GM18507 (cell line): ENCODE results near the gene TRABD.

Experiments used
- DNase-seq: peaks from one replicate; pipeline ENCODE4 v3.0.0; 2011; ENCODE audit warnings: low read depth; ENCODE audit not compliant: insufficient read length; ENCODE audit errors: extremely low spot score
- FAIRE-seq: peaks from 2 replicates; lab custom pipeline; 2011; peaks lifted over from hg19 to GRCh38; lab: Jason Lieb, UNC

TRABD gene

GRCh38 chr22:50210378-50211139, 24.8 kb downstream of the TRABD start:
- no peak for FAIRE-seq
- no peak for DNase-seq

DNA sequence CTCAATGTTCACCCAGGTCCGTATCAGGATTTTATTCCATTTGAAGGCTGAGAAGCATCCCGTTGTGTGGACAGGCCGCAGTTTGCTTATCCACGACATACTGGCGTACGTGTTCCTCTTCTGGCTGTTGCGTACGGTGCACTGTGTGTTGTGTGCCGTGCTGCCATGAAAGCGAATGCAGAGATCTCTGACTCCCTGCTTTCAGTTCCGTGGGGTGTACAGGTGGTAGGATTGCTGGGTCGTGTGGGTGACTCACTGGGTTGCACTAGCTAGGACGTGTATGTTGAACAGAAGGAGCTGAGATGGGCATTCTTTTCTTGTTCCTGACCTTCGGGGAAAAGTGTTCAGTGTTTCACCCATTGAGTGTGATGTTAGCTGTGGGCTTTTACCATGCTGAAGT, 25.4 kb downstream of the TRABD start:
- no peak for FAIRE-seq

DNA sequence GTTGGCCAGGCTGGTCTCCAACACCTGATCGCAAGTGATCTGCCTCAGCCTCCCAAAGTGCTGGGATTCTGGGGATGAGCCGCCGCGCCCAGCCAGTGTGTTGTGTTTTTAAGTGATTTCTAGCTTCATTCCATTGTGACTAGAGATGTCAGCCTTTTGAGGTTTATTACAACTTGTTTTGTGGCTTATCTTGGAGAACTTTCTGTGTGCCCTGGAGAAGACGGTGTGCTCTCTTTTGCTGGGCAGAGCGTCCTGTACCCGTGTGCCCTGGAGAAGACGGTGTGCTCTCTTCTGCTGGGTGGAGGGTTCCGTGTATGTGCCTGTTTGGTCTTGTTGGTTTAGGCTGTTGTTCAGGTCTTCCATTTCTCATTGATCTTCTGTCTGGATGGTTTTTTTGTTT, 27.6 kb downstream of the TRABD start:
- FAIRE-seq, result no peak
- DNase-seq, result no peak

More for the DNA sequence above, 25.4 kb downstream of the TRABD start:
- DNase-seq, result no peak

- FAIRE-seq (no peak), DNase-seq (no peak)
Measured at GRCh38 chr22:50215297-50216054, 29.8 kb downstream of the TRABD start.

GRCh38 chr22:50216055-50216683, 30.5 kb downstream of the TRABD start:
- no peak for FAIRE-seq
- no peak for DNase-seq

DNA sequence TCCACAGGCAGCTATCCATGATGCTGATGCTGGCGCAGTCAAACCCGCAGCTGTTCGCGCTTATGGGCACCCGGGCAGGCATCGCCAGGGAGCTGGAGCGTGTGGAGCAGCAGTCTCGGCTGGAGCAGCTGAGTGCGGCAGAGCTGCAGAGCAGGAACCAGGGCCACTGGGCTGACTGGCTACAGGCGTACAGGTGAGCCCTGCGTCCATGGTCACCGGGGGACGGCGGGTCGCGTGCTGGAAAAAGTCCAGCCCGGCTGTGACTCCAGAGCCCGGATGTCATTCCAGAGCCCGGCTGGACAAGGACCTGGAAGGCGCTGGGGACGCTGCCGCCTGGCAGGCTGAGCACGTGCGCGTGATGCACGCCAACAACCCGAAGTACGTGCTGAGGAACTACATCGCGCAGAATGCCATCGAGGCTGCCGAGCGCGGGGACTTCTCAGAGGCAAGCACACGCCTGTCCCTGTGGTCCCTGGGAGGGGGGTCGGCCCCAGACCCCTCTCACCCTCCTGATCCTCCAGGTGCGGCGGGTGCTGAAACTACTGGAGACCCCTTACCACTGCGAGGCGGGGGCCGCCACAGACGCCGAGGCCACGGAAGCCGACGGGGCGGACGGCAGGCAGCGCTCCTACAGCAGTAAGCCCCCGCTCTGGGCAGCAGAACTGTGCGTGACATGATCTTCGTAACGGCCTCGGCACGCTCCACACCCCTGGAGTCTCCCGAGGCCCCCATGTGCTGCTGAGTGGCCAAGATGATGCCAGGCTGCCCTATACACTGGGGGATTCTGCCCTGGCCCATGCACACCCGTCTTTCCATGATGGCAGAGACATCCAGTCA, 31.2 kb downstream of the TRABD start:
- FAIRE-seq, result no peak
- no peak for DNase-seq

DNA sequence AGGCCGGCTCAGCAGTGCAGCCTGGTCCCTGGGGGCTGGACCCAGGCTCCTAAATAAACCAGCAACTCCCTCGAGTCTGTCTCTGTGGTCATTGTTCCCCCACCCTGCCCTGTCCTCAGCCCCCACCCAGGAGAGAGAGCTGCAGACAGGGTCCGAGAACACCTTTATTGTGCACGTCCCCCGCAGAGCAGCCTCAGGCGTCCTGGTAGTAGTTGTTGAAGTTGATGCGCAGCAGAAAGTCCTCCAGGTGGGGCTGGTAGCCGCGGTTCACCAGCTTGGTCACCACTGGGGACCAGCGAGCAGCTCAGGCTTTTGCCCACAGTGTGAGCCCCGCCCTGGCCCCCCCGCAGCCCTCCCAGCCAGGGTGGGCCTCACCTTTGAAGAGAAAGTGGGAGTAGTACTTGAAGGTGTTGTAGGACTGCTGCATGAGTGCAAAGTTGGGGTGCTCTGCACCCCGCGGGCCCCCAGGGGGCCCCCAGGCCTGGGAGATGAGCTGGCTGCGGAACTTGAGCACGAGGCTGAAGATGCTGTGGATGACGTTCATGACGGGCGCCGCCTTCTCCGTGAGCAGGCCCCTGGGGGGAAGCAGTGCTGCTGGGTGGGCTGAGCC, 31.9 kb downstream of the TRABD start:
- no peak for DNase-seq

DNA sequence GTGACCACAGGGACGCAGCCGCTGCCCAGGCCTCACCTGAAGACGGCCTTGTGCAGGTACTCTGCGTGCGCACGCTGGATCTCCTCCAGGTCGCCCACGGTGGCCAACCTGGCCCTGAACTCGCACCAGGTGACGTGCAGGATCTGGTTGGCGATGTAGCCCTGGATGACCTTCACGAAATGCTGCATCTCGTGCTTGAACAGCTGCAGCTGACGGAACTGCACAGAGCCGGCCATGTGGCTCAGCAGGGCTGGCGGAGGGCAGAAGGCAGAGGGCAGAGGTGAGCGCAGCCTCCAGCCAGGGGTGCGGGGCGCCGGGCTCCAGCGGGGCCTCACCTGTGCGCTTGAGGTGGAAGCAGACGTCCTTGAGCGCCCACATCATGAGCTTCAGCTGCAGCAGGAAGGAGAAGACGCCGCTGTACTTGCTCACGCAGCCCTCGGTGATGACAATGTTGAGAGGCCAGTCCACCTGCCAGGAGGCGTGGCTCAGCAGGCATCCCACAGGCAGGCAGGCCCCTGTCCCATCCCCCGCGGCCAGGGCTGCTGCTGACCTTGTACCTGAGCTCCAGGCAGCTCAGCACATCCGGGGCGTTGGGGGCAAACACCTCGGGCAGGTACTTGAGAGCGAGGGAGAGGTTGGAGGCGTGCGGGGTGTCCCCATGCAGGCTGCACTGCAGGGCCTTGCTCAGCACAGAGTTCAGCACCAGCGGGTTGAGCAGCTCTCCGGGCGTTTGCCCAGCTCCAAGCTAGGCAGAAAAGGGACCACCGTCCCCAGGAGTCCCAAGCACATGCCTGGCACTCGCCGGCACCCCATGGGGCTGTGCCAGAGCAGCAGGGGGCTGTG, 32.7 kb downstream of the TRABD start:
- FAIRE-seq, result no peak
- DNase-seq, result no peak

More for the DNA sequence above, 31.9 kb downstream of the TRABD start:
- no peak for FAIRE-seq

- DNase-seq (no peak), FAIRE-seq (no peak)
Measured at GRCh38 chr22:50218996-50219727, 33.4 kb downstream of the TRABD start.

DNA sequence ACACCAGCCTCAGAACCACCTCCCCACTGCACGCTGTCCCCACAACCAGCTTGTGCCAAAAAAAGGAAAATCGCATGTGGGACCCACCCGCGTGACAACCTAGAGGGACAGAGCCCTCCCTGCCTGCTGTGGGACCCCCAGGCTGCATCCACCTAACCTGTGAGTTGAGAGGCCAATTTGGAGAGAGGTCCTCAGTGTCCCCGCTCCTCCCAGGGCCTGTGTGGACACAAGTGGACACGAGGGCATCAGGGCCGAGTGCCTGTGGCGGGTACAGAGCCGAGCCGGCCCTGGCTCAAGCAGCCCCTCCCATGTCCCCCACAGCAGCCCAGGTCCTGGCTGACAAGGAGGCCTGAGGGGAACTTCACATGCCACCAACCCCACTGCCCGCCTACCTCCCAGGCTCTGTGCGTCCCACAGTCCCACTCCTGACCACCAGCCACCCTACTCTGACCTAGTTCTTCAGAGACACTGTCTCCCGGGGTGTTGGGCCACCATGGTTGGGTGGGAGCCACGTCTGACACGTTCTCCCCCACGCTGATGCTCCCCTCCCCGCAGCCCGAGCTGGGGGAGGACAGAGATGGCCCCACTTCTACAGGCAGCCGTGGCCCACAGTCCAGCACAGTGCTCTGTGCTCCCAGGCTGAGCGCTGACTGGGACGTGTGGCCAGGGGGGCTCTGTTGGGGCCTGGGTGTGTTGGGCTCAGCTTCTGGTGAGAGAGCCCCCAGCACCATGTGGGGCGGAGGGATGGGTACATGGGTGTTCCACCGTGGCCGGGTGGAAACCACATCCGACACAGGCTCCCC, 34.3 kb downstream of the TRABD start:
- DNase-seq, result no peak
- FAIRE-seq, result no peak

GRCh38 chr22:50220603-50221409, 35.1 kb downstream of the TRABD start:
- DNase-seq, result no peak
- FAIRE-seq, result no peak

GRCh38 chr22:50221410-50222300, 35.9 kb downstream of the TRABD start:
- no peak for DNase-seq
- no peak for FAIRE-seq

GRCh38 chr22:50222508-50222907, 36.8 kb downstream of the TRABD start:
- FAIRE-seq, result no peak
- no peak for DNase-seq

GRCh38 chr22:50224071-50224470, 38.4 kb downstream of the TRABD start:
- FAIRE-seq (no peak), DNase-seq (no peak)

DNA sequence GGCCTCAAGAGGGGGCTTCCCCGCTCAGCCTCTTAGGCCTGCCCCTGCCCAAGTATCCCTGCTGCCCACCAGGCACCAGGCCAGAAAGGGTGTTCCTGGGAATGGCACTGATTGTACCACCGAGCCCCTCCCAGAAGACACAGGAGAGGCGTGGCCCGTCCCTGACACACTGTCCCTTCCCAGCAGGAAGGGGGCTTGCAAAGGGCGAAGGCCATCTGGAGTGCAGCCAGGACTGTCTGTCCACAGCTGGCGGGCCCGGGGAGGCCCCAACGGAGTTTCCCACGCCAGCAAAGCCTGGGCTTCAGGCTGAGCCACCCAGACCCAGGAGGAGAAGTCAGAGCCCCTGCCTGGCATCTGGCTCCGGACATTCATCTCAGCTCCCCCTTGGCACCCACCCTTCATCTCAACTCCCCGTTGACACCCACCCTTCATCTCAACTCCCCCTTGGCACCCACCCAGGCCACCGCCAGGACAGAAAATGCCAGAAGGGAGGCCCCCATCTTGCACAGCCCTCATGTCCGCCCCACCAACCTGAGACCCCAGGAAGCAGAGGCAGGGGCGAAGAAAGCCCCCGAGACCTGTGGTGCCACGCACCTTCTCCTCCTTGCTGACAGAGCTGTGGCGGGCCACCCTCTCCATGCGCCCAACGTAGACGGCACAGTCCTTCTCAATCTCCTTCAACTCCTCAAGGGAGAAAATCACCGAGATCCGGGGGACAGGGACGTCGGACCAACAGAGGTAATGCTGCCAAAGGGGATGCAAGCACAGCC, 39.7 kb downstream of the TRABD start:
- DNase-seq (no peak), FAIRE-seq (no peak)
